Choroid plexus epithelial cell (primary cell): ENCODE results near the gene EPHB2.
A peak's percentile ranks its signal among the peaks of the same experiment; 100 is the strongest.
"Not testable (repeated sequence)": the region's sequence is repeated elsewhere in the genome, so short reads cannot be mapped to it uniquely, and the experiment has no call there.

ENCODE experiments used
- DNase-seq: peaks from one replicate; pipeline ENCODE4 v3.0.0-alpha.2; 2010; ENCODE audit warnings: low read depth
- H3K4me3 ChIP-seq: 2 replicates; pipeline ENCODE4 v1.5.1; 2011; ENCODE audit warnings: low read depth, mild to moderate bottlenecking, control low read depth, low read length, moderate library complexity
- TF ChIP-seq, protein P1 (sequence below): conservative IDR thresholded peaks from 2 replicates; pipeline ENCODE4 v1.5.1; 2011; ENCODE audit warnings: low read depth, mild to moderate bottlenecking, control low read depth, inconsistent platforms, low read length, moderate library complexity

EPHB2 gene

DNA sequence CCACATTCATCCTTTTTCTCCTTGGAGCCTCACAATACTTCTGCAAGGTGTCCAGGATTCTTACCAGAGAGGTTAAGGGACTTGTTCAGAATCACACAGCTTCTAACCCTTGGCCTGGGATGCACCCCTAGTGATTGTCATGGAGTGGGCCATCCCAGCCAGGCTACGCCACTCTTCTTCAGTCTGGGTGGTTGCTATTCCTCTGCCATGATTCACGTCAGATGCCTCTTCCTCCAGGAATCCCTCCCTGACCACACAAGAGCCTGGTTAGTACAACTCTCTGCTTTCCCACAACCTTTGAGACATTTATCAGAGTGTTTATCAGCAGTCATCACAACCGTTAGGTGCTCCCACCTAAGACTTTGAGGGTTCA, 121.8 kb downstream of the EPHB2 start:
- H3K4me3 ChIP-seq, result no peak overlapping the region
- DNase-seq, result peak; percentile 27

DNA sequence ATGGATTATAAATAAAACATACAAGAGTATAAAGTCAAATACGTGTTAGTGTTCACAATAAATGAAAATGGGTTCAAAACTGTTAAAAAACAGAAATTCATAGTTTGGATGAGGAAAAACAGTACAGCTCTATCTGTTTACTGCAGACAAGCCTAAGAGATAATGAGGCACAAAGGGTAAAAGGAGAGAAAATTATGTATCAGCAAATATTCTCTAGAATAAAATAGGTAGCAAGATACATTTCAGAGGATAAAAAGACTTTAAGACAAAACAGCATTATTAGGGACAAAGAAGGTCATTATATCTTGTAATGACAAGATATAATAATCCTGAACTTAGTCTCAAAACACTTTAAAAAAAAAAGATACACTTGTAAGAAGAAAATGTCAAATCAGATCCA, 123.1 kb downstream of the EPHB2 start:
- H3K4me3 ChIP-seq, result no peak overlapping the region
- DNase-seq, result no peak
- TF ChIP-seq, protein P1, sequence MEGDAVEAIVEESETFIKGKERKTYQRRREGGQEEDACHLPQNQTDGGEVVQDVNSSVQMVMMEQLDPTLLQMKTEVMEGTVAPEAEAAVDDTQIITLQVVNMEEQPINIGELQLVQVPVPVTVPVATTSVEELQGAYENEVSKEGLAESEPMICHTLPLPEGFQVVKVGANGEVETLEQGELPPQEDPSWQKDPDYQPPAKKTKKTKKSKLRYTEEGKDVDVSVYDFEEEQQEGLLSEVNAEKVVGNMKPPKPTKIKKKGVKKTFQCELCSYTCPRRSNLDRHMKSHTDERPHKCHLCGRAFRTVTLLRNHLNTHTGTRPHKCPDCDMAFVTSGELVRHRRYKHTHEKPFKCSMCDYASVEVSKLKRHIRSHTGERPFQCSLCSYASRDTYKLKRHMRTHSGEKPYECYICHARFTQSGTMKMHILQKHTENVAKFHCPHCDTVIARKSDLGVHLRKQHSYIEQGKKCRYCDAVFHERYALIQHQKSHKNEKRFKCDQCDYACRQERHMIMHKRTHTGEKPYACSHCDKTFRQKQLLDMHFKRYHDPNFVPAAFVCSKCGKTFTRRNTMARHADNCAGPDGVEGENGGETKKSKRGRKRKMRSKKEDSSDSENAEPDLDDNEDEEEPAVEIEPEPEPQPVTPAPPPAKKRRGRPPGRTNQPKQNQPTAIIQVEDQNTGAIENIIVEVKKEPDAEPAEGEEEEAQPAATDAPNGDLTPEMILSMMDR, result no peak

More for the DNA sequence above, 121.8 kb downstream of the EPHB2 start:
- TF ChIP-seq, protein P1, result no peak

DNA sequence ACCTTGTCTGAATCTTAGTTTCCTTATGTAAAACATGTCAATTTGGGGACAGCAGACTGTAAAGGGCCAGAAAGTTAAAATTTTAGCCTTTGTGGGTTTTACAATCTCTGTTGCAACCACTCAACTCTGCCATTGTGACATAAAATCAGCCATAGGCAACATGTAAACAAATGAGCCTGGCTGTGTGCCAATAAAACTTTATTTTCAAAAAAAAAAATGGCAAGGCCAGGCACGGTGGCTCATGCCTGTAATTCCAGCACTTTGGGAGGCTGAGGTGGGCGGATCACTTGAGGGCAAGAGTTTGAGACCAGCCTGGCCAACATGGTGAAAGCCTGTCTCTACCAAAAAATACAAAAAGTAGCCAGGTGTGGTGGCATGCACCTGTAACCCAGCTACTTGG, 123.8 kb downstream of the EPHB2 start:
- H3K4me3 ChIP-seq, result not testable (repeated sequence)
- peak; percentile 43 for DNase-seq

DNA sequence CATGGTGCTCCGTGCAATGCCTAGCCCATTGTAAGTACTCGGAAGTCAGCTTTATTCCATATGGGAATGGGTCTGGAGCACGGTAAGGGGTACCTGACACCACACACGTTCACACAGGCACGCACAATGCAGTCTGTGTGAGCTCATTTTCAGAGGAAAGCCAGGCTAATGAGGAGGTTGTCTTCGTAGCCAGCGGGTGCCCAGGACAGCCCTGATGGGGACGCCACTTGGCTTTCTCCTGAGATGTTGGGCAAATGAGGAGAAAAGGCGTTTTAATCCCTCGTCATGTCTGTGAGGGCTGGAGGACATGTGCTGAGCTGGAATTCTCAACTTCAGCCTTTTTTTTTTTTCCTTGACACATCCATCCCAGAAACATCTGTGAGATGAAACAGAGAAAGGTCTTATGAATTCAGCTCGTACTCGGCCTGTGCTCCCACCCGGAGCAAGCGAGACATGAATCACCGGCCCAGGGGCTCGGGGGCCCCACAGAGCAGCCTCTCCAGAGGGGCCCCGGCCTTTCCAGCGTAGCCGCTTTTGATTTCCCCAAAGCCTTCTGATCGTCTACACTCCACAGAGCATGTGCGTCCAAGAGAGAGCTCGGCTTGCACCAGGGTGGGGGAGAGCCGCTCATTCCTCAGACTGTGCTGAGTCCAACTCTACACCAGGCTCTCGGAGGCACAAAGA, 125.1 kb downstream of the EPHB2 start:
- TF ChIP-seq, protein P1, result no peak
- H3K4me3 ChIP-seq, result no peak overlapping the region
- peak; percentile 18 for DNase-seq

DNA sequence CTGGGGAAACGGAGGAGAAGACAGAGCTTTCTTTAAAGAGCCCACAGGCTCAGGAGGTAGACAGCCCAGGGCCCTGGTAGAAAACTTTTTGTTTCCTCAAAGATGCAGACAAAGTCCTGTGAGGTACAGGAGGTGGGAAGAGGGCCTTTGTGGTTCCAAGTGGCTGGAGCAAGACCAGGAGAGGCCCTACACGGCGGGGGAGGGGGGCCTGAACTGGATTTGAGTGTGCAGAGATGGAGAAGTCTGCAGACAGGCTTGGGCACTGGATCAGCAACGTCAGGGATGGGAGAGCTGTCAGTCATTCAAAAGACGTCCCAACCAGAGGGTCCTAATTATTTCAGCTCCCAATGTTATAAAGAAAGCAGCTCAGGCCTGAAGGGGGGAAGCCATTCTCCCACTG, 126.2 kb downstream of the EPHB2 start:
- H3K4me3 ChIP-seq, result no peak overlapping the region
- no peak for DNase-seq
- TF ChIP-seq, protein P1, result no peak

DNA sequence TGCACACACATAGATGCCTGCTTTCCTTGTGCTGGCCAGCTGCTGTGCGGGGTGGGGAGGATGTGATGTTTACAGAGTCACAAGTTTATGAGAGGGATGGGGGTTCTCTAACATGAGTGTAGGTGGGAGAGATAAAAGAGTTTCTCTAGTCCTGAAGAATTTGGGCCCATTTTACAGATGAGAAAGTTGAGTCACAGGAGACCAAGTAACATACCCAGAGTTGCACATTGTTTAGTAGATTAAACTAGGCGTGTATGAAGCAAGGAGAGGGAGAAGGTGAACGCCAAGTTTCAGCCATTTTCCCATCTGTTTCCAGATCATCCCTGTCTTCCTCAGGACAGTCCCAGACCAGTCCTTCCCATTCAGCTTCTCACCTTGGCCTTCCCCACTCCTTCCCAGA, 126.7 kb downstream of the EPHB2 start:
- no peak overlapping the region for H3K4me3 ChIP-seq
- TF ChIP-seq, protein P1, result no peak
- DNase-seq, result no peak

DNA sequence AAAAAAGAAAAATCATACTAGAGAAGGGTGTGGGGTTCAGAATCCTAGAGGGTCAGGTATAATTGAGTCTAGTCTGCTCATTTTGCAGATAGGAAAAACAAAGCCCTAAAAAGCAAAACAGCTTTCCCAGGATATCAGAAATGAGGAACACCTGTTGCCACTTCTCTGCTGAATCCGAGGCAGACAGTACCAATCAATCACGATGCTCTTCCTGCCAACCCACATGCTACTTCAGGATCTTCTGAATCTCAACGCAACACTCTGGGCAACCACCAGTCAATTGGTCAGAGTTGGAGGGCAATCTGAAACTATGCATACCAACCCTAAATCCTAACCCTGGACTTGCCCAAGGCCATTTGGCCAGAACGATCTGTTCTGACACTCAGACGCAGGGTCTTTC, 128.3 kb downstream of the EPHB2 start:
- DNase-seq, result no peak
- H3K4me3 ChIP-seq, result no peak overlapping the region
- TF ChIP-seq, protein P1, result no peak
